ENCODE measurements around the gene TRIM29. TPM values are rescaled to one million over a fixed set of nuclear protein-coding genes. Genes with fewer than 3 reads are reported as not detected.

Gene TRIM29
- total RNA-seq, 2 donors from 2014 or later: not detected

DNA sequence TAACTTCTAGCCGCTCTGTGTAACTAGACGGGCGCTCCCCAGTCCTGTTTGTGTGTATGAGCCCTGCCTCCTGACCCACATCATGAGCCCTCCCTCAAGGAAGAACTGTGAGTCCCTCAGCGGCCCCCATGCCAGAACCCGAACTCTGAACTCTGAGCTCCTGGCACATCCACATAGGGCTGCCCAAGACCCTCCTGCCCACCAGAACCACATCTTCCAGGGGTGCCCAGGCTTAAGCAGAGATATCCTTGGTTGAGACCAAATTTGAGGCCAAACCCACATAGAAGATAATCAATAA lies 3.0 kb downstream of the TRIM29 start:
- H3K9ac ChIP-seq (ENCODE audit: extremely low read depth, low read length, poor library complexity, severe bottlenecking): no peak overlapping the region
- peaks cover 49% of the 10 kb centered on the region for H3K27me3 ChIP-seq (ENCODE audit: control insufficient read depth, insufficient read depth, low read length, poor library complexity, severe bottlenecking)
- no peaks in the 10 kb centered on the region for H3K36me3 ChIP-seq (ENCODE audit: control insufficient read depth, insufficient read depth, low read length)
- Mint-ChIP-seq H3K4me3 (no peak overlapping the region), H3K27ac (no peak overlapping the region), H3K27me3 (ENCODE audit: insufficient read depth) (peaks cover 78% of the 10 kb centered on the region), H3K9me3 (no peaks in the 10 kb centered on the region), H3K4me1 (peaks cover 7% of the 10 kb centered on the region), H3K36me3 (ENCODE audit: low read depth) (no peaks in the 10 kb centered on the region)
- peaks cover 6% of the 10 kb centered on the region for H3K4me1 ChIP-seq (ENCODE audit: control insufficient read depth, insufficient read depth, low read length)
- H3K27ac ChIP-seq (ENCODE audit: low read depth, low read length): no peak overlapping the region
- peak; percentile 28 for DNase-seq
- no peaks in the 10 kb centered on the region for H3K9me3 ChIP-seq (ENCODE audit: control insufficient read depth, low read length)
- no peak overlapping the region for H3K4me3 ChIP-seq (ENCODE audit: low read length)
- WGBS, 2 experiments (ENCODE audit: insufficient coverage in 1 of 2, insufficient read length in 1 of 2): 92 to 94% methylated on average over 5 of the region's 5 CpGs
- TF ChIP-seq CTCF (conservative IDR thresholded peaks at IDR 0.05): no peak

GRCh38 chr11:120134106-120134930 lies 3.6 kb downstream of the TRIM29 start:
- Histone ChIP-seq H3K9me3 (ENCODE audit: control insufficient read depth, low read length) (no peaks in the 10 kb centered on the region), H3K4me3 (ENCODE audit: low read length) (no peak overlapping the region), H3K27me3 (ENCODE audit: control insufficient read depth, insufficient read depth, low read length, poor library complexity, severe bottlenecking) (peaks cover 53% of the 10 kb centered on the region), H3K9ac (ENCODE audit: extremely low read depth, low read length, poor library complexity, severe bottlenecking) (no peak overlapping the region), H3K36me3 (ENCODE audit: control insufficient read depth, insufficient read depth, low read length) (no peaks in the 10 kb centered on the region), H3K27ac (ENCODE audit: low read depth, low read length) (no peak overlapping the region), H3K4me1 (ENCODE audit: control insufficient read depth, insufficient read depth, low read length) (peaks cover 3% of the 10 kb centered on the region)
- H3K27me3 Mint-ChIP-seq (ENCODE audit: insufficient read depth): peaks cover 78% of the 10 kb centered on the region
- no peak overlapping the region for H3K27ac Mint-ChIP-seq
- TF ChIP-seq CTCF (conservative IDR thresholded peaks at IDR 0.05): no peak
- no peak for DNase-seq
- no peak overlapping the region for H3K4me3 Mint-ChIP-seq
- peaks cover 3% of the 10 kb centered on the region for H3K4me1 Mint-ChIP-seq
- no peaks in the 10 kb centered on the region for H3K9me3 Mint-ChIP-seq
- WGBS, 2 experiments (ENCODE audit: insufficient coverage in 1 of 2, insufficient read length in 1 of 2): 92 to 94% methylated on average over 11 to 14 of the region's 14 CpGs
- H3K36me3 Mint-ChIP-seq (ENCODE audit: low read depth): no peaks in the 10 kb centered on the region

DNA sequence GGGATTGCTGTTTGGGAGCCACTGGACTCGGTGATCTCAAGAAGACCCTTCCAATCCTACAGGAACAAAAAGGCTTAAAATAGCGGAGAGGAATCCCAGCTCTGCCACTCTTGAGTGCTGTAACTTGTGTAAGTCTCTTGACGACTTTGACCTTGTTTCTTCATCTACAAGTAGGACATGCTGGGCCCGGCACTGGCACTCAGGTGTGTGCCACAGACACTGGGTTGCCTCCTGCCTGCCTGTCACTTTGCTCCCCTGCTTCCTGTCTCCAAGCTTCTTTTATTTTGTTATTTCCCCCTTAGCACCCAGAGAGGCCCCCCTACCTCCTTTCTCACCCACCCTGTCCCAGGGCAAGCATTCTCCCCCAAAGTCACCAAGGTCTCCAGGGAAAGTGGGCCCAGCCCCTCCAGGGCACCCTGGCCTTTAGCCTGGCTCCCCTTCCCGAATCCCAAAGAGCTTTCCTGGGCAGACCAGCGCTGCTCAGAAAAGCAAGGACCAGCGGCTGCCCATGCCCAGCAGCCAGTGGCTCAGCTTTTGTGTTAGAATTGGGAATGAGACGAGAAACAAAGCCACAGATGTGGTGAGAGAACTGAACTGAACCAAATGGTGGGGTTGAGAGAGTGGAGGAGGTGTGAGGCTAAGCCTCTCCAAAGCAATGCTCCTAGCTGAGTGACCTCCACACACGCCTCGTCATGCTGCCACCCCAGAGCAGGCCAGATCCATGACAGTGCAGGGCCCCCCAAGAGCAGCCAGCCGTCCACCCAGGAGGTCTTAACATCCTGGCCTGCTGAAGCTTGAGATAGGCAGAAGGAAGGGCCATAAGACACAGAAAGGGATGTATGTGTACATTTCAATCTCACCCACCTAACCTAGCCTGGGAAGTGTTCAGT lies 4.5 kb downstream of the TRIM29 start:
- no peak overlapping the region for H3K4me3 ChIP-seq (ENCODE audit: low read length)
- H3K9ac ChIP-seq (ENCODE audit: extremely low read depth, low read length, poor library complexity, severe bottlenecking): no peak overlapping the region
- Mint-ChIP-seq H3K9me3 (no peaks in the 10 kb centered on the region), H3K27ac (no peak overlapping the region), H3K4me3 (no peak overlapping the region), H3K27me3 (ENCODE audit: insufficient read depth) (peaks cover 84% of the 10 kb centered on the region), H3K36me3 (ENCODE audit: low read depth) (no peaks in the 10 kb centered on the region), H3K4me1 (no peaks in the 10 kb centered on the region)
- WGBS, 2 experiments (ENCODE audit: insufficient coverage in 1 of 2, insufficient read length in 1 of 2): 89 to 94% methylated on average over 8 to 11 of the region's 11 CpGs
- peaks cover 62% of the 10 kb centered on the region for H3K27me3 ChIP-seq (ENCODE audit: control insufficient read depth, insufficient read depth, low read length, poor library complexity, severe bottlenecking)
- no peaks in the 10 kb centered on the region for H3K4me1 ChIP-seq (ENCODE audit: control insufficient read depth, insufficient read depth, low read length)
- DNase-seq: no peak
- no peaks in the 10 kb centered on the region for H3K9me3 ChIP-seq (ENCODE audit: control insufficient read depth, low read length)
- H3K27ac ChIP-seq (ENCODE audit: low read depth, low read length): no peak overlapping the region
- TF ChIP-seq CTCF (conservative IDR thresholded peaks at IDR 0.05): no peak
- no peaks in the 10 kb centered on the region for H3K36me3 ChIP-seq (ENCODE audit: control insufficient read depth, insufficient read depth, low read length)
